ENCODE data around the gene FAM168B.

Gene FAM168B

DNA sequence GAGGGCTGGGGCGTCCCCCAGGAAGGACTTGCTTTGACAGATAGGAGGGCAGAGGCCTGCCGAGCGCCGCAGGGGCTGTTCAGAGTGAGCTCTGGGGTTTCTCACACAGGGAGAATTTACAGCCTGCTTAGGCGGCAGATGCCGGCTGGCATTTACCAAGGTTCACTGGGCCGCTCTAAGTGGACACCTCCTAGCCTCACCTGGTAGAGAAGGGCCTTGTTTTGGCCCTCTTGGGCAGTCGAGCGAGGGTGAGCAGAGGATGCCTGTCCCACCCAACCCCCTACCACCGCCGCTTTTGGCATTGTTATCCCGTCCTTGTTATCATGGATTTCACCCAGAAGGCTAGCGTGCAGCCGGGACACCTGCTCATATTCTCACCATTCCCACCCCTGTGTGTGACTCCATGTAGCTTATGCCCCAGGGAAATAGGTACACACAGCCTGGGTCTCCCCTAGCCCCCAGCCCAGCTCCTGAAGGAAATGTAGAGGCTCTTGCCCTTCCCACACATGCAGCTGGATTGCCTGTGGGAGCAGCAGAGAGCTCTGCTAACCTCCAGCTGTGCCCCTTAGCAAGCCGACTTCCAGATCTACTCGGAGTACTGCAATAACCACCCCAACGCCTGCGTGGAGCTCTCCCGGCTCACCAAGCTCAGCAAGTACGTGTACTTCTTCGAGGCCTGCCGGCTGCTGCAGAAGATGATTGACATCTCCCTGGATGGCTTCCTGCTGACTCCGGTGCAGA is 52.4 kb downstream of the FAM168B start:
- no peak overlapping the region for H3K4me3 ChIP-seq (ENCODE audit: low read depth, low read length)

GRCh38 chr2:131039908-131040660 is 53.2 kb downstream of the FAM168B start:
- H3K4me3 ChIP-seq (ENCODE audit: low read depth, low read length): no peak overlapping the region

GRCh38 chr2:131039535-131039907 is 53.7 kb downstream of the FAM168B start:
- H3K4me3 ChIP-seq (ENCODE audit: low read depth, low read length): no peak overlapping the region

GRCh38 chr2:131039101-131039440 is 54.2 kb downstream of the FAM168B start:
- no peak overlapping the region for H3K4me3 ChIP-seq (ENCODE audit: low read depth, low read length)

DNA sequence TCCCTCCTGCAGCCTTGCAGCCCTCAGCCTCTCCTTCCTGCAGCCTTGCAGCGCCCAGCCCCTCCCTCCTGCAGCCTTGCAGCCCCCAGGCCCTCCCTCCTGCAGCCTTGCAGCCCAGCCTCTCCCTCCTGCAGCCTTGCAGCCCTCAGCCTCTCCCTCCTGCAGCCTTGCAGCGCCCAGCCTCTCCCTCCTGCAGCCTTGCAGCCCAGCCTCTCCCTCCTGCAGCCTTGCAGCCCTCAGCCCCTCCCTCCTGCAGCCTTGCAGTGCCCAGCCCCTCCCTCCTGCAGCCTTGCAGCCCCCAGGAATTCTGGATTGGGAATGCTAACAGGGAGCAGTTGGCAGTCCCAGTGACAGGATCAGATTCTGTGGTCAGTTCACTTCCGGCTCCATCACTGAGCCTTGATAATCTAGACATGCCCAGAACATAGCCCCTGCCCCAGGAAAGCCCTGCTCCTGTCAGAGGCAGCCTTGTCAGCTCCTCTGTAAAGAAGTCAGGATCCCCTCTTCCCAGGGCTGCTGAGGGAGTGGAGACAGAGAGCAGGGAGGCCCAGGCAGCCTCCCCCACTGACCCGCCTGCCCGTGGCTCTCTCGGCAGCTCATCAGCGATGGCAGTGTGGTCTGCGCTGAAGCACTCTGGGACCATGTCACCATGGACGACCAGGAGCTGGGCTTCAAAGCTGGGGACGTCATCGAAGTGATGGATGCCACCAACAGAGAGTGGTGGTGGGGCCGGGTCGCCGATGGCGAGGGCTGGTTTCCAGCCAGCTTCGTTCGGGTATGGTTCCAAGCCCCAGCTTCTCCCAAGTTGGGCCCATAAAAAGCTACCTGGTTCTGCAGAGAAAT is 54.8 kb downstream of the FAM168B start:
- H3K4me3 ChIP-seq (ENCODE audit: low read depth, low read length): no peak overlapping the region

DNA sequence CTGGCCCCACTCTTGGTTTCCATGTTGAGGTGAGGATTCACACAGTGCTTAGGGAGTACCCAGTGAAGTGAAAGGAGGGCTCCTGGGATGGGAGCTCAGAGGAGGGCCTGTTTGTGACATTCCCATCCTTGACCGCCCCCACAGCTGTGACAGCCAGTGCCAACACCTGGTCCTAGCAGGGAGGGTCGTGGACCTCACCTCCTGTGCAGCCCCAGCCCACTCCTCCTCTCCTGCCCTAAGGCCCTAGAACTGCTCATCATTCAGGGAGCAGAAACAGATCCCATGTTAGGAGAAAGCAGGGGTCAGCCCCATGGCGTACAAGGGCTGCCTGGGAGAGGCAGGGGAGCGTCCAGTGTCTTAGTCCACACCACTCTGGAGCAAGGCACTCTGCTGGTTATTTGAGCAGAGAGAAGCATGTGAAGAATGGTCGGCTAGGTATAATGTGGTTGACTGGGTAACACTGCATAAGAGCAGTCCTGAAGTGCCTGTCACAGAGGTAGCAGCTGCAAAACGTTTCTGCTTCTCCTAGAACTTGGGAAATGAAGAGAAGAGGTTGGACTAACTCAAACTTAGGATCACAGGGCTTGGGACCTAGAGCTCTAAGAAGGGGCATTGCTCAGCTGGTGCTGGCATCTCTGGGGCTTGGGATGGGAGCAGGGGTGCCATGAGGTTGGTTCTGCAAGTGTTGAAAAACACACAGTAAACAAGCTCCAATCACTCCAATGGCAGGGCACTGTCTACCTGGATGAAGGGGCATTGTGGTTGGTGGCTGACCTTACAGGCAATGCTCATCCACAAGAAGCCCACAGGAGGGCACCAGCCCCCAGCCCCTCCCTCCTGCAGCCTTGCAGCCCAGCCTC is 55.6 kb downstream of the FAM168B start:
- no peak overlapping the region for H3K4me3 ChIP-seq (ENCODE audit: low read depth, low read length)

GRCh38 chr2:131036696-131037397 is 56.4 kb downstream of the FAM168B start:
- no peak overlapping the region for H3K4me3 ChIP-seq (ENCODE audit: low read depth, low read length)

DNA sequence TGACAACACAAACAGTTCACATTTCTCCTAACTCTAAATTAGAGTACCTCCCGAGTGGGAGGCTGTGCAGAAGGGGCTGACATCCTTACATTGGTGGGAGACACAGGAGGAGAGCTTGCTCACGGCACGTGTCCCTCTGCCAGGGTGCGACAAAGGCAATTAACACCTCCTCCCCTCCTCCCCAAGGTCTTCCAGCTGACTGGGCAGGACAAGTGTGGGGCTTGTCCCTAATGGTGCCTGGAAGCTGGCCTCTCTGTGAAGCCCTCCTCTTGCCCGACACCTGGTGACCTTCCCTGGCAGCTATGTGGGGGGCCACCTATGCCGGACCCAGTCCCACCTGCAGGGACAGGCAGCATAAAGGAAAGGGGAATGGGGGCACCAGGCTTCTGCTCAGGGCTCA is 57.0 kb downstream of the FAM168B start:
- no peak overlapping the region for H3K4me3 ChIP-seq (ENCODE audit: low read depth, low read length)

DNA sequence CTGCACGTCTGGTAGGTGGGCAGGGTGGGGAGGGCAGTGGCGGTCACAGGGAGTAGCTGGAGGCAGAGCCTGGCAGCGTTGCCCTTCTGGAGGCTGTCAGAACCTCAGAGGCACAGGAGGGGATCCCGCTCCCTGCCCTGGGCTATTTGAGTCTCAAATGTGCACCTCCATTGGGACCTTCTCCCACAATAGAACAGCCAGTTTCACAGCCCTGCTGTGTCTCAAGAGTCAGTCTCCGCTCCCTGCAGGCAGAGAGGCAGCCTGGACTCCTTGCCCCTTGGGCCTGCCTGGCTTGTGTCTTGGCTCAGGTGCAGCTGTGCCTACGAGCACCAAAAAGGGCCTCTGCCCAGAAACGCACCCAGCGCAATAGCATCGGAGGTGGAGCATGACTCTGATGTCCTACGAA is 57.4 kb downstream of the FAM168B start:
- H3K4me3 ChIP-seq (ENCODE audit: low read depth, low read length): no peak overlapping the region

- peak overlapping the region; percentile 48 for H3K4me3 ChIP-seq (ENCODE audit: low read depth, low read length)
These were observed 58.0 kb downstream of the FAM168B start for GRCh38 chr2:131035112-131035825.

- peak overlapping the region; percentile 48 for H3K4me3 ChIP-seq (ENCODE audit: low read depth, low read length)
These were observed 58.9 kb downstream of the FAM168B start for GRCh38 chr2:131034122-131035051.

GRCh38 chr2:131033786-131034121 is 59.5 kb downstream of the FAM168B start:
- H3K4me3 ChIP-seq (ENCODE audit: low read depth, low read length): no peak overlapping the region

- no peak overlapping the region for H3K4me3 ChIP-seq (ENCODE audit: low read depth, low read length)
These were observed 60.8 kb downstream of the FAM168B start for GRCh38 chr2:131032393-131032836.

DNA sequence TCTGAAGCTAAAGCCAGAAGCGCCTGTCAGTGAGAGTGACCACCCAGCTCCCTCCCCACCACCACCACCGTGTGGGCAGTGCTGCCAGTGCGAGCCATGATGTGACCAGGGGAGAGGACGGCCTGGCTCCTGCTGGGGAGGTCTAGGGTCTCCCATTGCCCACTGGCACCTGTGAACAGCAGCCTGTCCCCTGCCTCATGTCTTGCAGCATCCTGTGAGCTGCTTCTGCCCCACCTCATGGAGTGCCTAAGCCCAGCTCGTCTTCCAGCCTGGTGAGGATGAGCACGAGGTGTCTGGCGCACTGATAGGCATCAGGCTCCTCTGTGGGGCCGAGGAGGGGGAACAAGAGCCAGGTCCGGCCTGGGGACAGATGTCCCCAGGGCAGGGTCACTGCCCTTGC is 61.4 kb downstream of the FAM168B start:
- H3K4me3 ChIP-seq (ENCODE audit: low read depth, low read length): no peak overlapping the region

DNA sequence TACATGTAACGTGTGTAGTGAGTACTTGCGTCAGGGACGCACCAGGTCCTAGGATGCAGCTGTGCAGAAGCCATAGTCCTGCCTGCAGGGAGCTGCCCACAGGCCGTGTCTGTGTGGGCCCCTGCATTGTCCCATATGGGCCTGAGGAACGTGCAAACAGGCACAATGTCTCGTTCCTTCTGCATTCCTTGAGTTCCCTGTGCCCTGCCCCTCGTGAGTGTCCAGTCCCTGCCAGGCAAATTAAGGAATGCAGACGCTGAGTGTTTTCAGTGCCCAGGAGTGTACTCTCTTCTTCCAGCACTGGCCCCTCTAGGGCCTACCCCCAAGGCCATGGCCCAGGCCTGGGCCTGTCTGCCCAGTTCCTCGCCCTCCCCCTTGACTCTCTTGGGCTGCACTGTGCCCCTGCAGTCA is 61.8 kb downstream of the FAM168B start:
- no peak overlapping the region for H3K4me3 ChIP-seq (ENCODE audit: low read depth, low read length)

GRCh38 chr2:131030478-131030971 is 62.7 kb downstream of the FAM168B start:
- H3K4me3 ChIP-seq (ENCODE audit: low read depth, low read length): no peak overlapping the region

- no peak overlapping the region for H3K4me3 ChIP-seq (ENCODE audit: low read depth, low read length)
These were observed 63.4 kb downstream of the FAM168B start for GRCh38 chr2:131029812-131030211.

Measured in iPS-11a (cell line).